Activated naive CD8-positive, alpha-beta T cell treated with anti-CD3 and anti-CD28 coated beads, Interleukin-2, amount 10 ng/mL, durations not matched to agents 7 days and 5 days (primary cell): ENCODE measurements around the gene C2CD3. TPM values are rescaled to one million over a fixed set of nuclear protein-coding genes. Genes with fewer than 3 reads are reported as not detected.
"Not testable (repeated sequence)": the region's sequence is repeated elsewhere in the genome, so short reads cannot be mapped to it uniquely, and the experiment has no call there.

Source experiments
- ATAC-seq: fragments of 150-1000 bp; cut with Tn5 transposase; one replicate; pipeline ENCODE4 v1.10.0; 2021; ENCODE audit warnings: low read depth, moderate library complexity
- POLR2A ChIA-PET: fragments of 350-600 bp; sonication (Branson Sonifier 250); formaldehyde crosslinking; loops from one replicate; lab custom pipeline; 2021; ENCODE audit warnings: antibody characterized with exemption; lab: Charles Lee
- DNase-seq: peaks from one replicate; pipeline ENCODE4 v3.0.0; 2021
- H3K27ac Mint-ChIP-seq: one replicate; pipeline ENCODE4 v1.8.0; 2022; ENCODE audit warnings: mild to moderate bottlenecking, mixed read lengths
- H3K27me3 Mint-ChIP-seq: one replicate; pipeline ENCODE4 v1.8.0; 2022; ENCODE audit warnings: mild to moderate bottlenecking, moderate library complexity, mixed read lengths
- H3K36me3 Mint-ChIP-seq: one replicate; pipeline ENCODE4 v1.8.0; 2021; ENCODE audit warnings: mild to moderate bottlenecking, mixed read lengths
- H3K4me1 Mint-ChIP-seq: one replicate; pipeline ENCODE4 v1.8.0; 2021; ENCODE audit warnings: mixed read lengths
- H3K4me3 Mint-ChIP-seq: one replicate; pipeline ENCODE4 v1.8.0; 2022; ENCODE audit warnings: mild to moderate bottlenecking, moderate library complexity, mixed read lengths
- H3K9me3 Mint-ChIP-seq: one replicate; pipeline ENCODE4 v1.8.0; 2021; ENCODE audit warnings: mixed read lengths
- total RNA-seq, 2 experiments: library from RNA; stranded (reverse); gene quantifications; one replicate each; pipeline ENCODE4 v1.2.3, GENCODE V29; 2021

C2CD3 gene
- total RNA-seq, 2 experiments from 2014 or later, result 36.2 to 37.6 TPM

GRCh38 chr11:74065534-74065933 lies 105.3 kb downstream of the C2CD3 start:
- H3K9me3 Mint-ChIP-seq, H3K4me1 Mint-ChIP-seq, DNase-seq, H3K4me3 Mint-ChIP-seq, H3K27ac Mint-ChIP-seq, H3K27me3 Mint-ChIP-seq, POLR2A ChIA-PET, ATAC-seq: not testable (repeated sequence)
- H3K36me3 Mint-ChIP-seq, result peaks cover 50% of the 10 kb centered on the region

- H3K36me3 Mint-ChIP-seq, result peaks cover 59% of the 10 kb centered on the region
- ATAC-seq, POLR2A ChIA-PET, H3K4me1 Mint-ChIP-seq, H3K4me3 Mint-ChIP-seq, H3K27ac Mint-ChIP-seq, DNase-seq, H3K27me3 Mint-ChIP-seq: not testable (repeated sequence)
- H3K9me3 Mint-ChIP-seq, result peaks cover 12% of the 10 kb centered on the region
Measured at GRCh38 chr11:74063628-74064027, 107.2 kb downstream of the C2CD3 start.

GRCh38 chr11:74061599-74061998 lies 109.2 kb downstream of the C2CD3 start:
- H3K4me3 Mint-ChIP-seq, DNase-seq, H3K4me1 Mint-ChIP-seq, POLR2A ChIA-PET, ATAC-seq, H3K27ac Mint-ChIP-seq, H3K27me3 Mint-ChIP-seq: not testable (repeated sequence)
- H3K36me3 Mint-ChIP-seq, result peaks cover 50% of the 10 kb centered on the region
- peaks cover 12% of the 10 kb centered on the region for H3K9me3 Mint-ChIP-seq

GRCh38 chr11:74057249-74058151 lies 113.3 kb downstream of the C2CD3 start:
- Mint-ChIP-seq H3K9me3 (peaks cover 12% of the 10 kb centered on the region), H3K4me1 (peaks cover 7% of the 10 kb centered on the region)

GRCh38 chr11:74055938-74056337 lies 114.9 kb downstream of the C2CD3 start:
- H3K27ac Mint-ChIP-seq, result no peak overlapping the region
- H3K9me3 Mint-ChIP-seq, result peaks cover 5% of the 10 kb centered on the region
- POLR2A ChIA-PET, result no interaction called here

More at GRCh38 chr11:74057249-74058151, 113.3 kb downstream of the C2CD3 start:
- DNase-seq (no peak), ATAC-seq (no peak)
- H3K4me3 Mint-ChIP-seq, result no peak overlapping the region
- POLR2A ChIA-PET, result no interaction called here
- H3K27ac Mint-ChIP-seq, result no peak overlapping the region
- H3K36me3 Mint-ChIP-seq, result peaks cover 28% of the 10 kb centered on the region
- no peaks in the 10 kb centered on the region for H3K27me3 Mint-ChIP-seq

GRCh38 chr11:74050465-74050864 lies 120.3 kb downstream of the C2CD3 start:
- Mint-ChIP-seq H3K9me3 (no peaks in the 10 kb centered on the region), H3K4me3 (no peak overlapping the region), H3K4me1 (no peaks in the 10 kb centered on the region), H3K27ac (no peak overlapping the region), H3K27me3 (no peaks in the 10 kb centered on the region), H3K36me3 (peaks cover 24% of the 10 kb centered on the region)
- DNase-seq (no peak), ATAC-seq (no peak)
- POLR2A ChIA-PET, result no interaction called here

More at GRCh38 chr11:74055938-74056337, 114.9 kb downstream of the C2CD3 start:
- ATAC-seq, result no peak
- Mint-ChIP-seq H3K4me1 (peaks cover 2% of the 10 kb centered on the region), H3K4me3 (no peak overlapping the region), H3K27me3 (no peaks in the 10 kb centered on the region), H3K36me3 (peaks cover 24% of the 10 kb centered on the region)
- DNase-seq, result no peak

GRCh38 chr11:74048993-74049392 lies 121.8 kb downstream of the C2CD3 start:
- DNase-seq, result no peak
- Mint-ChIP-seq H3K36me3 (peaks cover 26% of the 10 kb centered on the region), H3K27me3 (no peaks in the 10 kb centered on the region), H3K9me3 (no peaks in the 10 kb centered on the region), H3K4me3 (no peak overlapping the region), H3K27ac (no peak overlapping the region), H3K4me1 (peaks cover 1% of the 10 kb centered on the region)
- POLR2A ChIA-PET, result no interaction called here
- no peak for ATAC-seq

GRCh38 chr11:74044538-74044937 lies 126.3 kb downstream of the C2CD3 start:
- no peak for ATAC-seq
- H3K36me3 Mint-ChIP-seq, result peaks cover 24% of the 10 kb centered on the region
- POLR2A ChIA-PET, result no interaction called here
- DNase-seq, result no peak
- no peaks in the 10 kb centered on the region for H3K9me3 Mint-ChIP-seq
- H3K4me3 Mint-ChIP-seq, result no peak overlapping the region
- no peaks in the 10 kb centered on the region for H3K27me3 Mint-ChIP-seq
- peaks cover 14% of the 10 kb centered on the region for H3K4me1 Mint-ChIP-seq
- H3K27ac Mint-ChIP-seq, result no peak overlapping the region

GRCh38 chr11:74043450-74043849 lies 127.4 kb downstream of the C2CD3 start:
- no peaks in the 10 kb centered on the region for H3K9me3 Mint-ChIP-seq
- ATAC-seq (no peak), DNase-seq (no peak)
- H3K27me3 Mint-ChIP-seq, result no peaks in the 10 kb centered on the region
- H3K27ac Mint-ChIP-seq, result no peak overlapping the region
- H3K4me1 Mint-ChIP-seq, result peaks cover 14% of the 10 kb centered on the region
- H3K4me3 Mint-ChIP-seq, result no peak overlapping the region
- H3K36me3 Mint-ChIP-seq, result peaks cover 26% of the 10 kb centered on the region
- POLR2A ChIA-PET, result interaction anchor here (0.5 kb wide), 1 partner anchor 63 kb away, joined by 3 read pairs; no protein-coding TSS in a partner anchor

GRCh38 chr11:74037309-74037708 lies 133.5 kb downstream of the C2CD3 start:
- POLR2A ChIA-PET, result interaction anchor here (0.6 kb wide), 1 partner anchor 171 kb away, joined by 3 read pairs; no protein-coding TSS in a partner anchor
- Mint-ChIP-seq H3K27me3 (no peaks in the 10 kb centered on the region), H3K9me3 (no peaks in the 10 kb centered on the region), H3K27ac (no peak overlapping the region), H3K4me3 (no peak overlapping the region), H3K36me3 (peaks cover 34% of the 10 kb centered on the region), H3K4me1 (peaks cover 12% of the 10 kb centered on the region)
- DNase-seq, result no peak
- ATAC-seq, result no peak

- Mint-ChIP-seq H3K27ac (no peak overlapping the region), H3K9me3 (no peaks in the 10 kb centered on the region), H3K27me3 (no peaks in the 10 kb centered on the region), H3K4me3 (no peak overlapping the region), H3K4me1 (peaks cover 13% of the 10 kb centered on the region), H3K36me3 (peaks cover 34% of the 10 kb centered on the region)
- POLR2A ChIA-PET, result interaction anchor here (0.8 to 1.3 kb wide), 2 partner anchors 14 to 53 kb away, joined by 3 read pairs; no protein-coding TSS in a partner anchor
- no peak for DNase-seq
- ATAC-seq, result no peak
Measured at GRCh38 chr11:74035264-74035663, 135.5 kb downstream of the C2CD3 start.

GRCh38 chr11:74033046-74033445 lies 137.8 kb downstream of the C2CD3 start:
- Mint-ChIP-seq H3K36me3 (peaks cover 30% of the 10 kb centered on the region), H3K9me3 (no peaks in the 10 kb centered on the region), H3K4me3 (no peak overlapping the region), H3K27me3 (no peaks in the 10 kb centered on the region), H3K4me1 (peaks cover 19% of the 10 kb centered on the region), H3K27ac (no peak overlapping the region)
- ATAC-seq (no peak), DNase-seq (no peak)
- POLR2A ChIA-PET, result interaction anchor here (2.7 kb wide), 1 partner anchor 51 kb away, joined by 8 read pairs; the partner anchor contains the start of gene UCP2

GRCh38 chr11:74030723-74031676 lies 139.8 kb downstream of the C2CD3 start:
- no peaks in the 10 kb centered on the region for H3K27me3 Mint-ChIP-seq
- no peaks in the 10 kb centered on the region for H3K9me3 Mint-ChIP-seq
- peaks cover 21% of the 10 kb centered on the region for H3K4me1 Mint-ChIP-seq
- DNase-seq (no peak), ATAC-seq (peak; percentile 70)
- H3K36me3 Mint-ChIP-seq, result peaks cover 29% of the 10 kb centered on the region
- peak overlapping the region; percentile 36 for H3K4me3 Mint-ChIP-seq
- POLR2A ChIA-PET, result interaction anchor here (1.3 to 2.7 kb wide), 3 partner anchors 33 to 51 kb away, joined by 3 to 8 read pairs (median 4); partner anchors contain the start of gene UCP2
- H3K27ac Mint-ChIP-seq, result peak overlapping the region; percentile 76
